Right lobe of liver (tissue), 6 donors: ENCODE measurements around the gene REV3L. TPM values are rescaled to one million over a fixed set of nuclear protein-coding genes. Genes with fewer than 3 reads are reported as not detected.

Source experiments
- ATAC-seq, 4 donors: fragments of 200-7000 bp; cut with Tn5 transposase; one replicate each; pipeline ENCODE4 v1.9.1; 2020; ENCODE audit warnings: mild to moderate bottlenecking in 4 of 4, moderate library complexity in 4 of 4
- DNase-seq, 3 donors: peaks; one replicate each; pipeline ENCODE4 v3.0.0-alpha.2; 2020
- H3K27ac ChIP-seq, 3 donors: fragments of 200-600 bp; one replicate each; pipeline ENCODE4 v1.8.0; 2022
- H3K27me3 ChIP-seq, 2 donors: fragments of 200-600 bp; one replicate each; pipeline ENCODE4 v1.8.0; 2022
- H3K36me3 ChIP-seq, 4 donors: fragments of 200-600 bp; sonication (generic) in 1 of 4; one replicate each; pipeline versions ENCODE4 v1.5.1 to v1.8.0; 2017 to 2022; ENCODE audit warnings: control low read depth in 1 of 4
- H3K4me1 ChIP-seq, 4 donors: fragments of 200-600 bp; sonication (generic) in 1 of 4; one replicate each; pipeline versions ENCODE4 v1.5.1 to v1.8.0; 2017 to 2022; ENCODE audit warnings: control low read depth in 1 of 4
- H3K4me3 ChIP-seq, 3 donors: fragments of 200-600 bp; one replicate each; pipeline ENCODE4 v1.8.0; 2022
- H3K9me3 ChIP-seq, 4 donors: fragments of 200-600 bp; sonication (generic) in 1 of 4; one replicate each; pipeline versions ENCODE4 v1.5.1 to v1.8.0; 2017 to 2022; ENCODE audit warnings: control low read depth in 1 of 4
- CTCF ChIP-seq, 4 donors: fragments of 200-600 bp in 3 of 4; fragments of 450-650 bp in 1 of 4; IDR thresholded peaks; one replicate each; pipeline versions ENCODE4 v1.5.1 to v1.8.0; 2016 to 2022; ENCODE audit warnings: antibody characterized with exemption in 4 of 4, mild to moderate bottlenecking in 2 of 4
- POLR2A ChIP-seq: fragments of 450-650 bp; IDR thresholded peaks from one replicate; pipeline ENCODE4 v1.6.1; 2017; ENCODE audit warnings: antibody characterized with exemption, mild to moderate bottlenecking
- WGBS: methylation state at CpG from one replicate; pipeline ENCODE4 v1.1.6; 2018; ENCODE audit warnings: low coverage, low lambda C conversion rate; ENCODE audit not compliant: insufficient coverage; ENCODE audit errors: missing lambda C conversion rate; 5-methylcytosine and 5-hydroxymethylcytosine counted together
- intact Hi-C, 2 donors: fragments of 100-400 bp; cut with DNase I; formaldehyde crosslinking; loops; one replicate each; pipeline versions ENCODE4 v1.11.2 to v1.14.1; 2022
- total RNA-seq, 6 experiments: library from RNA; depleted of rRNA in 2 of 6; stranded (reverse); fragments of >200 nt in 2 of 6; fragmentation: NEBNext Ultra II Directional in 3 of 6; extraction: Animal tissue kit (Norgen Biotek cat#: 25700) in 3 of 6; gene quantifications; one replicate each; pipeline versions ENCODE4 v1.1.0 to v1.2.4, GENCODE V29; 2016 to 2023
- donor health status: DM: no; HTN: yes; CAD: no.
- donor health status: DM: no; HTN: no; CAD: no.
- donor health status: DM: no; HTN: no; CAD: no.
- donor health status: DM: no; HTN: yes; CAD: no.
- donor health status: DM: no; HTN: yes; CAD: no.

REV3L gene
- total RNA-seq, 6 experiments from 2014 or later = 9.3 to 21.4 (median 12.5) TPM

GRCh38 chr6:111260570-111261298 lies 222.3 kb downstream of the REV3L start:
- WGBS = 97% methylated on average over 12 of the region's 12 CpGs

GRCh38 chr6:111259089-111259831 lies 223.8 kb downstream of the REV3L start:
- no peaks in the 10 kb centered on the region for H3K27me3 ChIP-seq
- H3K36me3 ChIP-seq = peaks cover 0 to 5% (median 0%) of the 10 kb centered on the region in 4 donors
- peaks cover 0 to 8% (median 0%) of the 10 kb centered on the region in 4 donors for H3K4me1 ChIP-seq
- peak; percentile 90 to 98 (median 94) for TF ChIP-seq CTCF (IDR thresholded peaks at IDR 0.05)
- TF ChIP-seq POLR2A = peak; percentile 65
- DNase-seq (peak; percentile 98 to 99 (median 99)), ATAC-seq (peak; percentile 99 to 100 (median 99))
- intact Hi-C loops = loop anchor here in 1 of 2 donors (10.0 kb wide), 1 partner anchor 386 kb away; no protein-coding TSS in a partner anchor
- no peaks in the 10 kb centered on the region for H3K9me3 ChIP-seq
- H3K27ac ChIP-seq = peak overlapping the region; percentile 84 to 91 (median 87)
- 0% methylated on average over 1 of the region's 59 CpGs for WGBS
- H3K4me3 ChIP-seq = peak overlapping the region; percentile 74 to 93 (median 90)

More at GRCh38 chr6:111260570-111261298, 222.3 kb downstream of the REV3L start:
- no peak overlapping the region for H3K27ac ChIP-seq
- peaks cover 0 to 8% (median 0%) of the 10 kb centered on the region in 4 donors for H3K4me1 ChIP-seq
- H3K4me3 ChIP-seq = no peak overlapping the region
- intact Hi-C loops = no loop called here
- ATAC-seq (no peak), DNase-seq (no peak)
- H3K9me3 ChIP-seq = no peaks in the 10 kb centered on the region
- no peaks in the 10 kb centered on the region for H3K27me3 ChIP-seq
- TF ChIP-seq POLR2A = no peak
- TF ChIP-seq CTCF (IDR thresholded peaks at IDR 0.05) = no peak
- peaks cover 0 to 10% (median 0%) of the 10 kb centered on the region in 4 donors for H3K36me3 ChIP-seq

GRCh38 chr6:111258615-111259088 lies 224.4 kb downstream of the REV3L start:
- WGBS = 12% methylated on average over 18 of the region's 18 CpGs
- intact Hi-C loops = loop anchor here in 1 of 2 donors (10.0 kb wide), 1 partner anchor 386 kb away; no protein-coding TSS in a partner anchor
- DNase-seq (no peak), ATAC-seq (no peak)
- H3K4me3 ChIP-seq = peak overlapping the region in 2 of 3 donors; percentile 74 to 90
- H3K27ac ChIP-seq = no peak overlapping the region
- H3K27me3 ChIP-seq = no peaks in the 10 kb centered on the region
- no peaks in the 10 kb centered on the region for H3K9me3 ChIP-seq
- H3K36me3 ChIP-seq = no peaks in the 10 kb centered on the region
- peaks cover 0 to 8% (median 0%) of the 10 kb centered on the region in 4 donors for H3K4me1 ChIP-seq
- no peak for TF ChIP-seq CTCF (IDR thresholded peaks at IDR 0.05)

GRCh38 chr6:111258010-111258409 lies 225.0 kb downstream of the REV3L start:
- DNase-seq (no peak), ATAC-seq (no peak)
- intact Hi-C loops = loop anchor here in 1 of 2 donors (10.0 kb wide), 1 partner anchor 387 kb away; no protein-coding TSS in a partner anchor
- no peak overlapping the region for H3K4me3 ChIP-seq
- no peaks in the 10 kb centered on the region for H3K27me3 ChIP-seq
- WGBS = 83% methylated on average over 12 of the region's 13 CpGs
- H3K27ac ChIP-seq = no peak overlapping the region
- peaks cover 0 to 8% (median 0%) of the 10 kb centered on the region in 4 donors for H3K4me1 ChIP-seq
- no peak for TF ChIP-seq POLR2A
- no peak for TF ChIP-seq CTCF (IDR thresholded peaks at IDR 0.05)
- H3K9me3 ChIP-seq = no peaks in the 10 kb centered on the region
- no peaks in the 10 kb centered on the region for H3K36me3 ChIP-seq
